WTC11 (cell line): ENCODE measurements around the gene ASIC1. TPM values are rescaled to one million over a fixed set of nuclear protein-coding genes. Genes with fewer than 3 reads are reported as not detected.

Experiments
- ATAC-seq: fragments of 200-7000 bp; cut with Tn5 transposase; 2 replicates; pipeline ENCODE4 v1.10.0; 2021; ENCODE audit warnings: mild to moderate bottlenecking, moderate library complexity
- CTCF ChIA-PET: fragments of 300-600 bp; sonication (Branson Sonifier 250); formaldehyde crosslinking; loops from one replicate; lab custom pipeline; 2021; ENCODE audit warnings: antibody characterized with exemption; lab: Charles Lee
- POLR2A ChIA-PET: fragments of 350-600 bp; sonication (Branson Sonifier 250); formaldehyde crosslinking; loops from one replicate; lab custom pipeline; 2021; ENCODE audit warnings: antibody characterized with exemption; lab: Charles Lee
- DNase-seq: peaks from one replicate; pipeline ENCODE4 v3.0.0; 2021; ENCODE audit warnings: low spot score
- H3K27ac Mint-ChIP-seq: 2 replicates; pipeline ENCODE4 v1.8.0; 2021; ENCODE audit warnings: mixed read lengths
- H3K27me3 Mint-ChIP-seq: 2 replicates; pipeline ENCODE4 v1.8.0; 2021; ENCODE audit warnings: low read depth, mild to moderate bottlenecking, moderate library complexity, mixed read lengths
- H3K36me3 Mint-ChIP-seq: 2 replicates; pipeline ENCODE4 v1.8.0; 2021; ENCODE audit warnings: mixed read lengths
- H3K4me1 Mint-ChIP-seq: 2 replicates; pipeline ENCODE4 v1.8.0; 2022; ENCODE audit warnings: mixed read lengths
- H3K4me3 Mint-ChIP-seq: 2 replicates; pipeline ENCODE4 v1.8.0; 2021; ENCODE audit warnings: mild to moderate bottlenecking, moderate library complexity, mixed read lengths
- H3K9me3 Mint-ChIP-seq: 2 replicates; pipeline ENCODE4 v1.8.0; 2021; ENCODE audit warnings: mixed read lengths
- ATF1 ChIP-seq: sonication (generic); formaldehyde crosslinking; IDR thresholded peaks from 2 replicates; pipeline ENCODE4 v1.8.1; 2023; ENCODE audit warnings: mild to moderate bottlenecking, moderate library complexity, missing genetic modification reagents
- CREM ChIP-seq: sonication (generic); formaldehyde crosslinking; IDR thresholded peaks from 2 replicates; pipeline ENCODE4 v1.8.1; 2022; ENCODE audit warnings: mild to moderate bottlenecking, missing genetic modification reagents, moderate library complexity
- EMX1 ChIP-seq: fragments of 250-450 bp; sonication (Bioruptor Pico); IDR thresholded peaks from 2 replicates; pipeline ENCODE4 v1.8.0; 2021; ENCODE audit warnings: mild to moderate bottlenecking
- FOXJ3 ChIP-seq: sonication (generic); formaldehyde crosslinking; IDR thresholded peaks from 2 replicates; pipeline ENCODE4 v1.9.0; 2021; ENCODE audit warnings: missing genetic modification reagents, mild to moderate bottlenecking, borderline replicate concordance
- GRHL2 ChIP-seq: fragments of 250-450 bp; sonication (Bioruptor Pico); IDR thresholded peaks from 2 replicates; pipeline ENCODE4 v1.8.0; 2022; ENCODE audit warnings: mild to moderate bottlenecking, moderate library complexity; ENCODE audit not compliant: insufficient replicate concordance, severe bottlenecking
- MYBL2 ChIP-seq: sonication (generic); formaldehyde crosslinking; IDR thresholded peaks from 2 replicates; pipeline ENCODE4 v1.8.1; 2023; ENCODE audit warnings: mild to moderate bottlenecking, moderate library complexity, missing genetic modification reagents
- NFE2L1 ChIP-seq: sonication (generic); formaldehyde crosslinking; IDR thresholded peaks from 2 replicates; pipeline ENCODE4 v1.8.1; 2023; ENCODE audit warnings: missing genetic modification reagents
- NFYB ChIP-seq: sonication (generic); formaldehyde crosslinking; conservative IDR thresholded peaks from 2 replicates; pipeline ENCODE4 v1.8.0; 2022; ENCODE audit warnings: low read depth, missing genetic modification reagents
- PRRX2 ChIP-seq: fragments of 250-450 bp; sonication (Bioruptor Pico); IDR thresholded peaks from 2 replicates; pipeline ENCODE4 v1.8.0; 2021; ENCODE audit warnings: mild to moderate bottlenecking
- RORB ChIP-seq: fragments of 250-450 bp; sonication (Bioruptor Pico); IDR thresholded peaks from 2 replicates; pipeline ENCODE4 v1.9.0; 2021; ENCODE audit warnings: mild to moderate bottlenecking
- SP1 ChIP-seq: sonication (generic); formaldehyde crosslinking; conservative IDR thresholded peaks from 2 replicates; pipeline ENCODE4 v1.8.1; 2022; ENCODE audit warnings: missing genetic modification reagents
- TCF7 ChIP-seq: sonication (generic); formaldehyde crosslinking; IDR thresholded peaks from 2 replicates; pipeline ENCODE4 v1.8.0; 2022; ENCODE audit warnings: mild to moderate bottlenecking, low read depth, missing genetic modification reagents, moderate library complexity
- ZNF396 ChIP-seq: fragments of 250-450 bp; sonication (Bioruptor Pico); IDR thresholded peaks from 2 replicates; pipeline ENCODE4 v1.8.0; 2021; ENCODE audit warnings: mild to moderate bottlenecking, moderate library complexity, borderline replicate concordance
- ZNF423 ChIP-seq: fragments of 250-450 bp; sonication (Bioruptor Pico); IDR thresholded peaks from 2 replicates; pipeline ENCODE4 v2.1.2; 2022; ENCODE audit warnings: mild to moderate bottlenecking, moderate library complexity
- total RNA-seq: library from RNA; stranded (reverse); gene quantifications from 3 replicates; pipeline ENCODE4 v1.2.3, GENCODE V29; 2021
- TF ChIP-seq, protein P1 (sequence below): fragments of 250-450 bp; sonication (Bioruptor Pico); conservative IDR thresholded peaks from 2 replicates; pipeline ENCODE4 v1.9.0; 2021; ENCODE audit warnings: mild to moderate bottlenecking
- TF ChIP-seq, protein P2 (sequence below): fragments of 250-450 bp; sonication (Bioruptor Pico); IDR thresholded peaks from 2 replicates; pipeline ENCODE4 v2.1.2; 2022; ENCODE audit warnings: mild to moderate bottlenecking, moderate library complexity
- TF ChIP-seq, protein P3 (sequence below): sonication (generic); formaldehyde crosslinking; conservative IDR thresholded peaks from 2 replicates; pipeline ENCODE4 v1.8.1; 2023; ENCODE audit warnings: mild to moderate bottlenecking, low read depth, missing genetic modification reagents, moderate library complexity
- TF ChIP-seq, protein P4 (sequence below): fragments of 250-450 bp; sonication (Bioruptor Pico); IDR thresholded peaks from 2 replicates; pipeline ENCODE4 v1.9.0; 2021; ENCODE audit warnings: mild to moderate bottlenecking, borderline replicate concordance
- TF ChIP-seq, protein P5 (sequence below): sonication (generic); formaldehyde crosslinking; IDR thresholded peaks from 2 replicates; pipeline ENCODE4 v1.8.1; 2022; ENCODE audit warnings: low read depth, mild to moderate bottlenecking, moderate library complexity, missing genetic modification reagents, borderline replicate concordance
- TF ChIP-seq, protein P6 (sequence below): sonication (generic); formaldehyde crosslinking; IDR thresholded peaks from 2 replicates; pipeline ENCODE4 v1.8.1; 2022; ENCODE audit warnings: low read depth, missing genetic modification reagents, borderline replicate concordance

The ASIC1 gene
- total RNA-seq, 1 experiment from 2014 or later, result 4.9 TPM

DNA sequence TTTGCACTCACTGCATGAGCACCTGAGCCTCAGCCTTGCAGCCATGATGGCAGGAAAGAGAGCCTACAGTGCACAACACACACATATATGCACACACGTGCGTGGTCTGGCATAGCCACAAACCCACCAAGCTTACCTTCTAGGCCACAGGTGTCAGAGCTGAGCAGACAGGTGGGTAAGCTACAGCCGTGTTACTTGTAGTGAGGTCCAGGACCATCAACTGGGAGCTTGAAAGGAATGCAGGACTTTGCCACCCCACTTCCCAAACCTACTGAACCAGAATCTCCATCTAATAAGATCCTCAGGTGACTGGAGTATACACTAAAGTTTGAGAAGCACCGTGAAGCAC is 2.7 kb downstream of the ASIC1 start:
- Mint-ChIP-seq H3K27me3 (peaks cover 60% of the 10 kb centered on the region), H3K9me3 (no peaks in the 10 kb centered on the region), H3K4me1 (peaks cover 17% of the 10 kb centered on the region), H3K36me3 (no peaks in the 10 kb centered on the region), H3K4me3 (no peak overlapping the region), H3K27ac (no peak overlapping the region)
- TF ChIP-seq, protein P1, sequence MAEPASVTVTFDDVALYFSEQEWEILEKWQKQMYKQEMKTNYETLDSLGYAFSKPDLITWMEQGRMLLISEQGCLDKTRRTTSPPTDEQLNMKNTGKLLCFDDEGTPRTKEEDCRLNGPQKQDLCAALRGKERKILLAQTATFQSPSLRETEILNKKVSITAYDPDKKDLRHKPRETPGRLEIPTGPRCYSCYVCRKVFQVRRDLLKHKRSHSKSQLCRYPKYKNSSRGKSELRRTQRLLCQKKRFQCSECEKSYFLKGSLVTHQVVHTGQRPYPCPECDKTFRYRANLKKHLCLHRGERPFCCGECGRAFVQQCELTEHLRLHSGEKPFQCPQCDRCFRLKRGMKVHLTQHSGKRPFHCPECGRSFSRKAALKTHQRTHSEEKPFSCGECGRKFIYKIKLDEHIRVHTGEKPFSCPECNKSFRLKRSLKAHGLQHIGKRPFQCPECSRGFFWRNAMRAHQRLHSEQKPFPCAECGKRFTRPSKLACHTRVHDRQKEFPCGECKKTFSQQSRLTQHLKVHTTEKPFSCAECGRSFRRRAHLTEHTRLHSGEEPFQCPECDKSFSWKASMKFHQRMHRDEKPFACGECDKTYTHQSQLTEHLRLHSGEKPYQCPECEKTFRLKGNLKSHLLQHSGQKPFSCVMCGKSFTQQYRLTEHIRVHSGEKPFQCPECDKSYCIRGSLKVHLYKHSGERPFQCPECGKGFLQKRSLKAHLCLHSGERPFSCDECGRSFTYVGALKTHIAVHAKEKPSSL (CRISPR knock-in tag), result no peak
- TF ChIP-seq FOXJ3 (no peak), ATF1 (CRISPR knock-in tag) (no peak), CREM (CRISPR knock-in tag) (no peak), TCF7 (CRISPR knock-in tag) (no peak), ZNF396 (no peak), NFYB (CRISPR knock-in tag) (no peak), MYBL2 (CRISPR knock-in tag) (no peak), RORB (no peak), GRHL2 (CRISPR knock-in tag) (no peak), NFE2L1 (no peak), SP1 (CRISPR knock-in tag) (no peak), ZNF423 (CRISPR knock-in tag) (no peak), PRRX2 (CRISPR knock-in tag) (no peak), EMX1 (no peak)
- TF ChIP-seq, protein P2, sequence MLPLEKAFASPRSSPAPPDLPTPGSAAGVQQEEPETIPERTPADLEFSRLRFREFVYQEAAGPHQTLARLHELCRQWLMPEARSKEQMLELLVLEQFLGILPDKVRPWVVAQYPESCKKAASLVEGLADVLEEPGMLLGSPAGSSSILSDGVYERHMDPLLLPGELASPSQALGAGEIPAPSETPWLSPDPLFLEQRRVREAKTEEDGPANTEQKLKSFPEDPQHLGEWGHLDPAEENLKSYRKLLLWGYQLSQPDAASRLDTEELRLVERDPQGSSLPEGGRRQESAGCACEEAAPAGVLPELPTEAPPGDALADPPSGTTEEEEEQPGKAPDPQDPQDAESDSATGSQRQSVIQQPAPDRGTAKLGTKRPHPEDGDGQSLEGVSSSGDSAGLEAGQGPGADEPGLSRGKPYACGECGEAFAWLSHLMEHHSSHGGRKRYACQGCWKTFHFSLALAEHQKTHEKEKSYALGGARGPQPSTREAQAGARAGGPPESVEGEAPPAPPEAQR (CRISPR knock-in tag), result no peak
- TF ChIP-seq, protein P3, sequence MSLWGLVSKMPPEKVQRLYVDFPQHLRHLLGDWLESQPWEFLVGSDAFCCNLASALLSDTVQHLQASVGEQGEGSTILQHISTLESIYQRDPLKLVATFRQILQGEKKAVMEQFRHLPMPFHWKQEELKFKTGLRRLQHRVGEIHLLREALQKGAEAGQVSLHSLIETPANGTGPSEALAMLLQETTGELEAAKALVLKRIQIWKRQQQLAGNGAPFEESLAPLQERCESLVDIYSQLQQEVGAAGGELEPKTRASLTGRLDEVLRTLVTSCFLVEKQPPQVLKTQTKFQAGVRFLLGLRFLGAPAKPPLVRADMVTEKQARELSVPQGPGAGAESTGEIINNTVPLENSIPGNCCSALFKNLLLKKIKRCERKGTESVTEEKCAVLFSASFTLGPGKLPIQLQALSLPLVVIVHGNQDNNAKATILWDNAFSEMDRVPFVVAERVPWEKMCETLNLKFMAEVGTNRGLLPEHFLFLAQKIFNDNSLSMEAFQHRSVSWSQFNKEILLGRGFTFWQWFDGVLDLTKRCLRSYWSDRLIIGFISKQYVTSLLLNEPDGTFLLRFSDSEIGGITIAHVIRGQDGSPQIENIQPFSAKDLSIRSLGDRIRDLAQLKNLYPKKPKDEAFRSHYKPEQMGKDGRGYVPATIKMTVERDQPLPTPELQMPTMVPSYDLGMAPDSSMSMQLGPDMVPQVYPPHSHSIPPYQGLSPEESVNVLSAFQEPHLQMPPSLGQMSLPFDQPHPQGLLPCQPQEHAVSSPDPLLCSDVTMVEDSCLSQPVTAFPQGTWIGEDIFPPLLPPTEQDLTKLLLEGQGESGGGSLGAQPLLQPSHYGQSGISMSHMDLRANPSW (CRISPR knock-in tag), result no peak
- TF ChIP-seq, protein P4, sequence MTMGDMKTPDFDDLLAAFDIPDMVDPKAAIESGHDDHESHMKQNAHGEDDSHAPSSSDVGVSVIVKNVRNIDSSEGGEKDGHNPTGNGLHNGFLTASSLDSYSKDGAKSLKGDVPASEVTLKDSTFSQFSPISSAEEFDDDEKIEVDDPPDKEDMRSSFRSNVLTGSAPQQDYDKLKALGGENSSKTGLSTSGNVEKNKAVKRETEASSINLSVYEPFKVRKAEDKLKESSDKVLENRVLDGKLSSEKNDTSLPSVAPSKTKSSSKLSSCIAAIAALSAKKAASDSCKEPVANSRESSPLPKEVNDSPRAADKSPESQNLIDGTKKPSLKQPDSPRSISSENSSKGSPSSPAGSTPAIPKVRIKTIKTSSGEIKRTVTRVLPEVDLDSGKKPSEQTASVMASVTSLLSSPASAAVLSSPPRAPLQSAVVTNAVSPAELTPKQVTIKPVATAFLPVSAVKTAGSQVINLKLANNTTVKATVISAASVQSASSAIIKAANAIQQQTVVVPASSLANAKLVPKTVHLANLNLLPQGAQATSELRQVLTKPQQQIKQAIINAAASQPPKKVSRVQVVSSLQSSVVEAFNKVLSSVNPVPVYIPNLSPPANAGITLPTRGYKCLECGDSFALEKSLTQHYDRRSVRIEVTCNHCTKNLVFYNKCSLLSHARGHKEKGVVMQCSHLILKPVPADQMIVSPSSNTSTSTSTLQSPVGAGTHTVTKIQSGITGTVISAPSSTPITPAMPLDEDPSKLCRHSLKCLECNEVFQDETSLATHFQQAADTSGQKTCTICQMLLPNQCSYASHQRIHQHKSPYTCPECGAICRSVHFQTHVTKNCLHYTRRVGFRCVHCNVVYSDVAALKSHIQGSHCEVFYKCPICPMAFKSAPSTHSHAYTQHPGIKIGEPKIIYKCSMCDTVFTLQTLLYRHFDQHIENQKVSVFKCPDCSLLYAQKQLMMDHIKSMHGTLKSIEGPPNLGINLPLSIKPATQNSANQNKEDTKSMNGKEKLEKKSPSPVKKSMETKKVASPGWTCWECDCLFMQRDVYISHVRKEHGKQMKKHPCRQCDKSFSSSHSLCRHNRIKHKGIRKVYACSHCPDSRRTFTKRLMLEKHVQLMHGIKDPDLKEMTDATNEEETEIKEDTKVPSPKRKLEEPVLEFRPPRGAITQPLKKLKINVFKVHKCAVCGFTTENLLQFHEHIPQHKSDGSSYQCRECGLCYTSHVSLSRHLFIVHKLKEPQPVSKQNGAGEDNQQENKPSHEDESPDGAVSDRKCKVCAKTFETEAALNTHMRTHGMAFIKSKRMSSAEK (CRISPR knock-in tag), result no peak
- TF ChIP-seq, protein P5, sequence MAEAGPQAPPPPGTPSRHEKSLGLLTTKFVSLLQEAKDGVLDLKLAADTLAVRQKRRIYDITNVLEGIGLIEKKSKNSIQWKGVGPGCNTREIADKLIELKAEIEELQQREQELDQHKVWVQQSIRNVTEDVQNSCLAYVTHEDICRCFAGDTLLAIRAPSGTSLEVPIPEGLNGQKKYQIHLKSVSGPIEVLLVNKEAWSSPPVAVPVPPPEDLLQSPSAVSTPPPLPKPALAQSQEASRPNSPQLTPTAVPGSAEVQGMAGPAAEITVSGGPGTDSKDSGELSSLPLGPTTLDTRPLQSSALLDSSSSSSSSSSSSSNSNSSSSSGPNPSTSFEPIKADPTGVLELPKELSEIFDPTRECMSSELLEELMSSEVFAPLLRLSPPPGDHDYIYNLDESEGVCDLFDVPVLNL, result no peak
- TF ChIP-seq, protein P6, sequence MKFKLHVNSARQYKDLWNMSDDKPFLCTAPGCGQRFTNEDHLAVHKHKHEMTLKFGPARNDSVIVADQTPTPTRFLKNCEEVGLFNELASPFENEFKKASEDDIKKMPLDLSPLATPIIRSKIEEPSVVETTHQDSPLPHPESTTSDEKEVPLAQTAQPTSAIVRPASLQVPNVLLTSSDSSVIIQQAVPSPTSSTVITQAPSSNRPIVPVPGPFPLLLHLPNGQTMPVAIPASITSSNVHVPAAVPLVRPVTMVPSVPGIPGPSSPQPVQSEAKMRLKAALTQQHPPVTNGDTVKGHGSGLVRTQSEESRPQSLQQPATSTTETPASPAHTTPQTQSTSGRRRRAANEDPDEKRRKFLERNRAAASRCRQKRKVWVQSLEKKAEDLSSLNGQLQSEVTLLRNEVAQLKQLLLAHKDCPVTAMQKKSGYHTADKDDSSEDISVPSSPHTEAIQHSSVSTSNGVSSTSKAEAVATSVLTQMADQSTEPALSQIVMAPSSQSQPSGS, result no peak
- no peak for ATAC-seq
- no peak for DNase-seq
- CTCF ChIA-PET, result interaction anchor here (1.2 to 5.3 kb wide), 5 partner anchors 10 to 115 kb away, joined by 3 to 39 read pairs (median 9); no protein-coding TSS in a partner anchor
- POLR2A ChIA-PET, result no interaction called here
